Activated CD4-positive, alpha-beta memory T cell treated with anti-CD3 and anti-CD28 coated beads for 36 hours (primary cell): Measurements from ENCODE around the gene RREB1. TPM values are rescaled to one million over a fixed set of nuclear protein-coding genes. Genes with fewer than 3 reads are reported as not detected.

ENCODE experiments used
- CTCF ChIA-PET: fragments of 350-600 bp; sonication (Branson Sonifier 250); formaldehyde crosslinking; loops from one replicate; lab custom pipeline; 2021; ENCODE audit warnings: antibody characterized with exemption, inconsistent platforms; lab: Charles Lee
- POLR2A ChIA-PET: fragments of 350-600 bp; sonication (Branson Sonifier 250); formaldehyde crosslinking; loops from one replicate; lab custom pipeline; 2021; ENCODE audit warnings: antibody characterized with exemption; lab: Charles Lee
- DNase-seq: peaks from one replicate; pipeline ENCODE4 v3.0.0-alpha.2; 2020
- H3K27ac Mint-ChIP-seq: one replicate; pipeline ENCODE4 v1.8.0; 2021; ENCODE audit warnings: mixed read lengths
- H3K27me3 Mint-ChIP-seq: one replicate; pipeline ENCODE4 v1.8.0; 2021; ENCODE audit warnings: mixed read lengths
- H3K36me3 Mint-ChIP-seq: one replicate; pipeline ENCODE4 v1.8.0; 2021; ENCODE audit warnings: mixed read lengths
- H3K4me1 Mint-ChIP-seq: one replicate; pipeline ENCODE4 v1.8.0; 2021; ENCODE audit warnings: low read depth, mixed read lengths
- H3K4me3 Mint-ChIP-seq: one replicate; pipeline ENCODE4 v1.8.0; 2021; ENCODE audit warnings: mild to moderate bottlenecking, mixed read lengths
- H3K9me3 Mint-ChIP-seq: one replicate; pipeline ENCODE4 v1.8.0; 2021; ENCODE audit warnings: mixed read lengths
- intact Hi-C: fragments of 100-400 bp; cut with micrococcal nuclease; formaldehyde crosslinking; loops from one replicate; pipeline ENCODE4 v1.15.1; 2023
- total RNA-seq, 2 experiments: library from RNA; stranded (reverse); gene quantifications; one replicate each; pipeline ENCODE4 v1.2.3, GENCODE V29; 2021

The RREB1 gene
- total RNA-seq, 2 experiments from 2014 or later = 13.0 to 13.5 TPM

- H3K9me3 Mint-ChIP-seq = no peaks in the 10 kb centered on the region
- intact Hi-C loops = no loop called here
- no peaks in the 10 kb centered on the region for H3K27me3 Mint-ChIP-seq
- no peak for DNase-seq
- peaks cover 20% of the 10 kb centered on the region for H3K4me1 Mint-ChIP-seq
- H3K4me3 Mint-ChIP-seq = no peak overlapping the region
- POLR2A ChIA-PET = no interaction called here
- peaks cover 6% of the 10 kb centered on the region for H3K36me3 Mint-ChIP-seq
- CTCF ChIA-PET = no interaction called here
- H3K27ac Mint-ChIP-seq = no peak overlapping the region
Measured at GRCh38 chr6:7240351-7240750, 132.6 kb downstream of the RREB1 start.

- intact Hi-C loops = no loop called here
- Mint-ChIP-seq H3K4me1 (peaks cover 19% of the 10 kb centered on the region), H3K4me3 (no peak overlapping the region), H3K27me3 (no peaks in the 10 kb centered on the region), H3K27ac (no peak overlapping the region), H3K36me3 (peaks cover 9% of the 10 kb centered on the region), H3K9me3 (no peaks in the 10 kb centered on the region)
- ChIA-PET POLR2A (no interaction called here), CTCF (interaction anchor here (4.3 kb wide), 1 partner anchor 564 kb away, joined by 32 read pairs; no protein-coding TSS in a partner anchor)
- no peak for DNase-seq
Measured at GRCh38 chr6:7241160-7241559, 133.4 kb downstream of the RREB1 start.

- DNase-seq = no peak
- Mint-ChIP-seq H3K4me3 (no peak overlapping the region), H3K27me3 (no peaks in the 10 kb centered on the region), H3K4me1 (peaks cover 14% of the 10 kb centered on the region), H3K9me3 (no peaks in the 10 kb centered on the region), H3K36me3 (peaks cover 9% of the 10 kb centered on the region), H3K27ac (no peak overlapping the region)
- intact Hi-C loops = no loop called here
- CTCF ChIA-PET = interaction anchor here (0.6 to 4.3 kb wide), 10 partner anchors 9 to 565 kb away, joined by 3 to 32 read pairs (median 6); no protein-coding TSS in a partner anchor
- POLR2A ChIA-PET = no interaction called here
Measured at GRCh38 chr6:7241709-7242645, 134.2 kb downstream of the RREB1 start.

- H3K4me3 Mint-ChIP-seq = no peak overlapping the region
- peaks cover 14% of the 10 kb centered on the region for H3K4me1 Mint-ChIP-seq
- peaks cover 9% of the 10 kb centered on the region for H3K36me3 Mint-ChIP-seq
- no peak for DNase-seq
- intact Hi-C loops = loop anchor here (1.0 kb wide), 2 partner anchors 519 to 567 kb away; no protein-coding TSS in a partner anchor
- H3K9me3 Mint-ChIP-seq = no peaks in the 10 kb centered on the region
- H3K27me3 Mint-ChIP-seq = no peaks in the 10 kb centered on the region
- no peak overlapping the region for H3K27ac Mint-ChIP-seq
- CTCF ChIA-PET = interaction anchor here (0.6 to 4.3 kb wide), 21 partner anchors 8 to 568 kb away, joined by 3 to 32 read pairs (median 3); partner anchors contain the start of gene SNRNP48
- POLR2A ChIA-PET = no interaction called here
Measured at GRCh38 chr6:7242835-7243178, 135.0 kb downstream of the RREB1 start.

- Mint-ChIP-seq H3K4me1 (peaks cover 14% of the 10 kb centered on the region), H3K4me3 (no peak overlapping the region), H3K27me3 (no peaks in the 10 kb centered on the region), H3K9me3 (no peaks in the 10 kb centered on the region), H3K36me3 (peaks cover 13% of the 10 kb centered on the region), H3K27ac (no peak overlapping the region)
- peak; percentile 45 for DNase-seq
- intact Hi-C loops = loop anchor here (1.0 kb wide), 2 partner anchors 519 to 567 kb away; no protein-coding TSS in a partner anchor
- ChIA-PET POLR2A (interaction anchor here (0.6 kb wide), 1 partner anchor 129 kb away, joined by 3 read pairs; no protein-coding TSS in a partner anchor), CTCF (interaction anchor here (0.6 to 4.3 kb wide), 33 partner anchors 10 to 568 kb away, joined by 3 to 32 read pairs (median 3); partner anchors contain the start of gene SNRNP48)
Measured at GRCh38 chr6:7243179-7243981, 135.6 kb downstream of the RREB1 start.

- no peaks in the 10 kb centered on the region for H3K9me3 Mint-ChIP-seq
- intact Hi-C loops = no loop called here
- POLR2A ChIA-PET = no interaction called here
- H3K36me3 Mint-ChIP-seq = peaks cover 17% of the 10 kb centered on the region
- no peak overlapping the region for H3K27ac Mint-ChIP-seq
- H3K27me3 Mint-ChIP-seq = no peaks in the 10 kb centered on the region
- H3K4me1 Mint-ChIP-seq = peaks cover 12% of the 10 kb centered on the region
- CTCF ChIA-PET = no interaction called here
- no peak overlapping the region for H3K4me3 Mint-ChIP-seq
- no peak for DNase-seq
Measured at GRCh38 chr6:7245668-7246393, 138.1 kb downstream of the RREB1 start.

- Mint-ChIP-seq H3K27me3 (no peaks in the 10 kb centered on the region), H3K4me3 (no peak overlapping the region), H3K27ac (no peak overlapping the region), H3K4me1 (peaks cover 12% of the 10 kb centered on the region), H3K9me3 (no peaks in the 10 kb centered on the region), H3K36me3 (peaks cover 15% of the 10 kb centered on the region)
- CTCF ChIA-PET = no interaction called here
- intact Hi-C loops = no loop called here
- no peak for DNase-seq
- POLR2A ChIA-PET = no interaction called here
Measured at GRCh38 chr6:7246401-7247178, 138.8 kb downstream of the RREB1 start.

- ChIA-PET POLR2A (no interaction called here), CTCF (no interaction called here)
- Mint-ChIP-seq H3K4me1 (peaks cover 8% of the 10 kb centered on the region), H3K27me3 (no peaks in the 10 kb centered on the region), H3K4me3 (no peak overlapping the region), H3K27ac (no peak overlapping the region), H3K36me3 (peaks cover 15% of the 10 kb centered on the region), H3K9me3 (no peaks in the 10 kb centered on the region)
- intact Hi-C loops = no loop called here
- DNase-seq = no peak
Measured at GRCh38 chr6:7247179-7247456, 139.4 kb downstream of the RREB1 start.

- ChIA-PET POLR2A (interaction anchor here (0.5 kb wide), 1 partner anchor 305 kb away, joined by 3 read pairs; no protein-coding TSS in a partner anchor), CTCF (no interaction called here)
- H3K27ac Mint-ChIP-seq = no peak overlapping the region
- peaks cover 5% of the 10 kb centered on the region for H3K4me1 Mint-ChIP-seq
- no peaks in the 10 kb centered on the region for H3K27me3 Mint-ChIP-seq
- H3K9me3 Mint-ChIP-seq = no peaks in the 10 kb centered on the region
- no peak for DNase-seq
- peaks cover 15% of the 10 kb centered on the region for H3K36me3 Mint-ChIP-seq
- H3K4me3 Mint-ChIP-seq = no peak overlapping the region
- intact Hi-C loops = no loop called here
Measured at GRCh38 chr6:7247828-7248227, 140.1 kb downstream of the RREB1 start.

GRCh38 chr6:7249391-7249790 lies 141.6 kb downstream of the RREB1 start:
- H3K27me3 Mint-ChIP-seq = no peaks in the 10 kb centered on the region
- CTCF ChIA-PET = no interaction called here
- H3K9me3 Mint-ChIP-seq = no peaks in the 10 kb centered on the region
- POLR2A ChIA-PET = no interaction called here
- no peak overlapping the region for H3K4me3 Mint-ChIP-seq
- H3K27ac Mint-ChIP-seq = no peak overlapping the region
- no peaks in the 10 kb centered on the region for H3K4me1 Mint-ChIP-seq
- no peak for DNase-seq
- peaks cover 15% of the 10 kb centered on the region for H3K36me3 Mint-ChIP-seq
- intact Hi-C loops = no loop called here

- Mint-ChIP-seq H3K27ac (no peak overlapping the region), H3K9me3 (peaks cover 1% of the 10 kb centered on the region), H3K27me3 (no peaks in the 10 kb centered on the region), H3K4me3 (no peak overlapping the region), H3K4me1 (no peaks in the 10 kb centered on the region), H3K36me3 (peaks cover 15% of the 10 kb centered on the region)
- intact Hi-C loops = no loop called here
- DNase-seq = no peak
- POLR2A ChIA-PET = no interaction called here
- CTCF ChIA-PET = no interaction called here
Measured at GRCh38 chr6:7249946-7250643, 142.3 kb downstream of the RREB1 start.
